HG03571 (cell line): ENCODE data around the gene GLP2R.

ENCODE experiments used
- ATAC-seq: cut with Tn5 transposase; IDR thresholded peaks from one replicate; pipeline ENCODE4 v1.9.1; 2021; ENCODE audit not compliant: unreplicated experiment

The GLP2R gene

DNA sequence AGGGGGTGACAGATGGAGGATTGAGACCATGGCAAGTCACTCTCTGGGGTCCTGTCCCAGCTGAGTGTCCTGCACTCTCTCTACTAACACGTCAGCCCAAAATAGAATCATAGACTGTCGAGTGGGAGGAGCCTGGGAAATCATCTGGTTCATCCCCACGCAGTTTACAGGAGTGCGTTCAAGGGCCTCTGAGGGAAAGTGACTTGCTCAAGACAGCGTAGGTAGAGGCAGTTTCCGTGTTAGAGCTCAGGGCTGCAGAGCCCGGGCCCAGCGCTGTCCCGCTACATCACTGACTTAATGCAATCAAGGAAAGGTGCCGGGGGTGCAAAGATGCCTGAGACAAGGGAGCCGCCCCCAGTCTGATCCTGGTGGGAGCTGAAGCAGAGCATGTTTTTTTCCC lies 14.2 kb upstream of the GLP2R start:
- ATAC-seq, result no peak

DNA sequence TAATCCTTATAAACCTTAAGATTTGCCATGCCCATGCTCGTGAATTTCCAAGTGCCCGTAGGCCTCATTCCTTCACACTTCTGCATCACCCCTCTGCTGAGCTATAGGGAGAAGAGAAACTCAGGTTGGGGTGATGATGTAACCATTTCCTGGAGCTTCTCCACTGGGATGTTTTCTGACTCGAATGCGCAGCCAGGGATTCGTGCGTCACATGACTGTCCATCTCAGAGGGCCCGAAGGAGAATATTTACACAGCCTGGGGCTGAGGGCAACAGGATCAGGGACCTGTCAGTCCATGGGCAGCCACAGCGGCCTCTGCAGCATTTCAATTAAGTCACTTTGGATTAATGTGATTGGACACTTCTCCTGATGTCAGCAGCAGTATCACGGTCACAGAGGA lies 12.6 kb upstream of the GLP2R start:
- ATAC-seq, result no peak

DNA sequence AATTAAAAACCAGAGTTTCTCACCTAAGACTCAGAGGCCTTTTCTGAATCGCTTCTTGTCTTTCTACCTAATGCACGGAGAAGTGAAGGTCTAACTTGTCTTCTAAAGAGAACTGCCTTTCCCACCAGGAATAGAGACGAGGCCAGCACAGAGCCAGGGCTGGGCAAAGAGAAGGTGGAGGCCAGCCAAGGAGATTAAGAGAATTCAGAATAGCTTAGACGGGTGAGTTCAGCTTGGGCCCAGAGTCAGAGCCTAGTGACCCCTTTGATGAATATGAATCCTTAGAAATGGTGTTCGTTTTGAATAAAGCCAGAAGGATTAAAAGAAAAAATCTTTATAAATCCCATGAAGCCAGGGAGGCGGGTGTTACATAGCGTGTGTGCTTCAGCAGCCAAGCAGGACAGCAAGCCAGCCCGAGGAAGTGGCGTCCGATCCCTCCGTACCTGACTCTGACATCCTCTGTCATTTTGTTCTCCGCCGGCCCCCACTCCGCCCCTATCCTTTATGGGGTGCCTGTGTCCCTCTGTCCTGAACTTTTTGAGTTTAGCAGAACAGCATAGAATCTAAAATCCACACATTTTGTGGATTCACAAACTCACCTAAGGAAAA lies 11.3 kb upstream of the GLP2R start:
- ATAC-seq, result no peak

DNA sequence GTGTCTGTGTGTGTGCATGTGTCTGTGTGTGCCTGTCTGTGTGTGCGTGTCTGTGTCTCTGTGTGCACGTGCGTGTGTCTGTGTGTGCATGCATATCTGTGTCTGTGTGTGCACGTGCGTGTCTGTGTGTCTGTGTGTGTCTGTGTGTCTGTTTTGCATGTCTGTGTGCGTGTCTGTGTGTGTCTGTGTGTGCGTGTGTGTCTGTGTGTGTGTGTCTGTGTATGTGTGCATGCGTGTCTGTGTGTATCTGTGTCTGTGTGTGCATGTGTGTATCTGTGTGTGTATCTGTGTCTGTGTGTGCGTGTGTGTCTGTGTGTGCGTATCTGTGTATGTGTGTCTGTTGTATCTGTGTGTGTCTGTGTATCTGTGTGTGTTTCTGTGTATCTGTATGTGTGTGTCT lies 9.3 kb upstream of the GLP2R start:
- ATAC-seq, result no peak

DNA sequence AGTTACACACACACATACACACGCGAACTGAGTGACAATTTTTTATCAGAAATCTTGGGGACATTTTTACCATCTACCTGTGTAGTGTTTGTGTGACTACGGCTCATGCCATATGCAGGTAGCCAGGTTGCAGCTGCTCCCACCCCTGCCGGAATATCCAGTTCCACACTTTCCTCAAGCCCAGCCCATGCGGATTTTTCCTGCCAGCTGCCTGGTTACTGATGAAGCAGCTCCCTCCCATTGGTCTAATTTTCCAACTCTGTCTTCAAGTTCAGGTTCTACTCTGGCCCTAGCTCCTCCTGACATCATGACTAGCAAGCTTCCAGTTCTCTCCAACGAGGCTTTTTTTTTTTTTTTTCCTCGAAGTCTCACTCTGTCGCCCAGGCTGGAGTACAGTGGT lies 8.6 kb upstream of the GLP2R start:
- ATAC-seq, result no peak

DNA sequence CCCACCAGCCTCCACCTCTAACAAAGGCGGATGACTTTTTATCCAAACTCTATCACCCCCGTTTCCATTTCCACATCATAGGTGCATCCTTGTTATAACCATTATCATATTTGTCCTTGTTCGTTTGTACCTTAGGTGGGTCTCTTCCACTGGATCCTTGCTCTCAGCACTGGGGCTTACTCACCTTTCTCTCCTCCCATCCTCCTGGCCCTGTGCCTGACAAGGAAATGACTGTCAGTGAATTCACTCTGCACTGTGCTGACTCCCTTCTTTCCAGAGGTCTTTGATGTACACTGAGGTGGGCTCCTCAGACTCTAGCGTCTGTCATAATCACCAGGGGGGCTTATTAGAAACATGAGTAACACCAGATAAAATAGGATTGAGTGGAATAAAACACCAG lies 7.0 kb upstream of the GLP2R start:
- ATAC-seq, result no peak

DNA sequence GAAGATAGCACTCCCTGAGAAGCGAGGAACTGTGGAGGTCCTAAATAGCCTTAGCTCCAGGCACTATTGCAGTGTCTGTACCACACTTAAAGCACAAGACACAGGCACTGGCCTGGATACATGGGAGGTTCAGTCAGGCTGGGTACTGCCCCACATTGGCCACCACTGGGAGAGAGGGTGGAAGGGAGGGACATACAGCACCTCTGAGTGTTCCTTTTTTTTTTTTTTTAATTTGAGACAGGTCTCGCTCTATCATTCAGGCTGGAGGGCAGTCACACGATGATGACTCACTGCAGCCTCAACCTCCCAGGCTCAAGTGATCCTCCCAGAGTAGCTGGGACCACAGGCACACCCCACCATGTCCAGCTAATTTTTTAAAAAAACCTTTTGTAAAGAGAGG lies 5.3 kb upstream of the GLP2R start:
- ATAC-seq, result no peak

DNA sequence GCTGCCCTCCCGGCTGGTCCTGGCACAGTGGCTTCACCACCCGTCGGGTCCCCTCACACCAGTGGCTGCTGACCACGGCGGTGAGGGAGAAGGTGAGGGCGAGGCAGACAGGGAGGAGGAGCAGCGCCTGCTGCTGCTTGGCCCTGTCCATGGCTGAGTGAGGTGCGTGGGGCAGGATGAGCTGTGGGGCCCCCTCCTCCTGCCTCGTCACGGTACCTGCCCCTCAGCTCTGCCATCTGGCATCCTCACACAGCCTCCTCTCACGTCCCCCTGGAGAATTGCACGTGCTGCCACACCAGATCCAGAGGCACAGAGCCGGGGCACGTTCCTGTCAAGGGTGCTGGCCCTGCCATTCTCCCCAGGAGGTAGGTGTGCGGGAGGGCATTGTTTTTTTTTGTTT lies 3.8 kb upstream of the GLP2R start, which contains the start of gene GSG1L2:
Gene GSG1L2, minus strand, starts transcription at position 159 of the 400 bp plus-strand sequence. Its CDS starts 8 bp downstream, at position 151.
- ATAC-seq, result no peak

DNA sequence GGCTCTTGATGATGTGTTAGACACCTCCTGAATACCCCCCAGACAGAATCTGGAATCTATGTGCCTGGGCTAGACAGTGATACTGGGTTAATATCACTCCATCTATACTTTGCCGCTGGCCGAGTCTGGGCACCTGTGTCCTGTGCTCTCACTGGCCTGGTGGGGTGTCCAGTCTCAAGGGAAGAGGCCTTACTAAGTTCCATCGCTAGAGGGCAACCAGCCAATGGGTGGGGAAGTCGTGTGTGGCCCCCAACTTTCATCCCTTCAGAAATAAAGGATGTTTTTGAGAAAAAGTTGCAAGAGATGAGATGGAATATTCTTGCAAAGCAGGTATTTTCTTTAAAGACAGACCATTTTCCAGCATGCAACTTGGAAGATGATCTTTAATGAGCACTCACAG lies 1.6 kb upstream of the GLP2R start:
- ATAC-seq, result no peak

DNA sequence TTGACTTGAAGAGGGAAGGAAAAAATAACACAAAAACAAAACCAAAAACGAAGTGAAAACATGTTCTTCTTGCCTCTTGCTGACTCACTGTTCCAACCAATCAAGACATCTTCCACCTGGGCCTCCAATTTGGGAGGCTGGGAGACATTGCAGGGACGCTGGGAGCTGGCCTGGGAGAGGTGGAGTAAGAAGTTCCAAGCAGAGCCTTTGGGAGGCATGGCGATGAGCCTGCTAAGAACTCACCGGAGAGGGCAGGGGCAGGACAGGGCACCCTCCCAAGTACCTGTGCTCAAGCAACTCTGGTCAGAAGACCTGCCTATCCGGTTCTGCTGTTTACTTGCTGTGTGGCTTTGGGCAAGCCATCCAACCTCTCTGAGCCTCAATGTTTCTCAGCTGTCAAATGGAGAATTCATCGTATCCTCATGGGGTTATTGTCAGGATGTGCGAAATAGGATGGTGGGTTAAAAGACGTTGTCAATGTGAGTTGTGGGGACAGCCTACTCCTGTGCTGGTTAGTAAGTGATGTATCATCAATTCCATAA lies 856 bp upstream of the GLP2R start:
- ATAC-seq, result no peak

DNA sequence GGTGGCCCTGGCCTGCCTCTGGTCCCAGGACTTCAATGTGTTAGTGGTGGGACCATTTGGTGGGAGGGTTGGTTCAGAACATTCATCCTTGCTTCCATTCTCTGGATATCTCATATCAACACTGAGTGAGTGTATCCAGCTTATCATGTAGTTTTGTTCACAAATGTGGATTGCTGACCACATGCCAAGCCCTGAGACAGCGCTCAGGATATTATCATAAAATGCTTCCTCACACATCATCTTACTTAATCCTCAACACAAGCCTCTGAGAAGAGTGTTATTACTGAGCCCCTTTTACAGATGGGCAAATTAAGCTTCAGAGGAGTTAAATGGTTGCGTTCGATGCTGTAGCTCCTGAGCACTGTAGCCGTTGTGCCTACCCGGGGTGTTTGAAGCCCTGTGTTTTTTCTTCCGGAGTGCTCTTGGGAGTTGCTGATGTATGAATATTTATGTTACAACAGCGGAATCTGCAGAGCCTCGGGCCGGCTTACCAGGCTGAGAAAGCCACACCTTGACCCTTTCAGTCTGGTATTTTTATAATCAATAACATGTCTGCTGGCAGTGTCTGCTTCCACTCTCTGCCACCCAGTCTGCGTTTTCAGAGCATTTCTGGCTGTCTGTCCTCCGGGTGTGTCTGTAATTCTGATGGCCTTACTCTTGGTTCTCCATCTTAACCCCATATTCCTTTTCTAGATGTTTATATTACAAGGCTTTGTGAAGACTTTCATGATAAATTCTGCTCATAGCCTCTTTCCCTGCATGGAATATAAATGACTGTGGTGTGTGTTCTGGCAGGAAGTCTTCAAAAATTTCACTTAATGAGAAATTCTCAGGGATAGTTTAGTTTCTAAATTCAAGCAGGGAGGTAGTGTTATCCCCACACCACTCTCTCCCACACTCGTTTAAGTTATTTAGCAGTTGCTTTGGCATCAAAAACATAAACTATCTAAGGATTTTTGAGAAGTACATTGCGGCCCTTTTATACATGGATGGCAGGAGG lies 2.9 kb downstream of the GLP2R start:
- no peak for ATAC-seq

DNA sequence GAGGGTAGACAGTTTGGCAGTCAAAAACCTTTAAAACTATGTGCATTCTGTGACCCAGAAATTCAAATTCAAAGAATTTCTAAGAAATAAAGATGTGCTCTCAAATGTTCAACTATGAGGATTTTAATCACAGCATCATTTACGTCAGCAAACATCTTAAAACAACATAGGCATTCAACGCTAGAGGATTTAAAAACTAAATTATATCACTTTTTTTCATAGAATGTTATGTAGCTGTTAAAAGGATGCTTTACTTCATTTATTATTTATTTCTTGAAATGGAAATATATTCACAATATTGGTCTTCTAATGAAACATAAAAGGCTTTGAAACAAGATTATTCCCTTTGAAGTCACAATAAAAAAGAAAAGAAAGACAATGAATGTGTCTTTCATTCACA lies 3.6 kb downstream of the GLP2R start:
- ATAC-seq, result no peak

DNA sequence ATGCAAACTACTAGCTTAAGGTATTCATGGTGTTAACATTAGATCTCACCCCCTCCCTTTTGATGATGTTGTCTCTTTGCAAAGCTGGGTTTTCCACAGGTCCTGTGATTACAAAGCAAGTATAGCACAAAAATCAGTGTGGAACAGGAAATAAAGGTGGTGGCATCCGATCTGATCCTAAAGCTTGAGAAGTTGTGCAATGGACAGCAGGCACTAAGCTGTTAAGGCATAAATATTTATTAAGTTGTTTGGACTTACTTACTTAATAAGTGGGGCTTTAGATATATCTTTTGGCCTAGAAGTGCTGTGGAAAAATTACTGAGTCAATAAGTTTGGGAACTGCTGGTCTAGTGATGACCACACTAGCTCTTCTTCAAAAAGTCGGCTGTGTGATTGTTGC lies 5.0 kb downstream of the GLP2R start:
- ATAC-seq, result no peak

DNA sequence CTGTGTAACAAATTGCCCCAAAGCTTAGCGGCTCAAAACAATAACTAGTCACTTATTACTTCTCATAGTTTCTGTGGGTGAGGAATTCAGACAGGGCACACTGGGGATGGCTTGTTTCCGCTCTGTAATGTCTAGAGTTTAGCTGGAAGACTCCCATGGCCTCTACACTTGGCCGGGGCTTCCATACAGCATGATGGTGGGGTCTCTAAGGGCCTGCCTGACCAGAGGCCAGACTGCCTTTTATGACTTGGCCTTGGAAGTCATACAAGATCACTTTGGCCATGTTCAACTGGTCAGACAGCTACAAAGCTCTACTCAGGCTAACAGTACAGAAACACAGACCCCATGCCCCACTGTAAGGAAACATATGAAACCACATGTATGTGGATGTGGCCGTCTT lies 8.2 kb downstream of the GLP2R start:
- no peak for ATAC-seq

DNA sequence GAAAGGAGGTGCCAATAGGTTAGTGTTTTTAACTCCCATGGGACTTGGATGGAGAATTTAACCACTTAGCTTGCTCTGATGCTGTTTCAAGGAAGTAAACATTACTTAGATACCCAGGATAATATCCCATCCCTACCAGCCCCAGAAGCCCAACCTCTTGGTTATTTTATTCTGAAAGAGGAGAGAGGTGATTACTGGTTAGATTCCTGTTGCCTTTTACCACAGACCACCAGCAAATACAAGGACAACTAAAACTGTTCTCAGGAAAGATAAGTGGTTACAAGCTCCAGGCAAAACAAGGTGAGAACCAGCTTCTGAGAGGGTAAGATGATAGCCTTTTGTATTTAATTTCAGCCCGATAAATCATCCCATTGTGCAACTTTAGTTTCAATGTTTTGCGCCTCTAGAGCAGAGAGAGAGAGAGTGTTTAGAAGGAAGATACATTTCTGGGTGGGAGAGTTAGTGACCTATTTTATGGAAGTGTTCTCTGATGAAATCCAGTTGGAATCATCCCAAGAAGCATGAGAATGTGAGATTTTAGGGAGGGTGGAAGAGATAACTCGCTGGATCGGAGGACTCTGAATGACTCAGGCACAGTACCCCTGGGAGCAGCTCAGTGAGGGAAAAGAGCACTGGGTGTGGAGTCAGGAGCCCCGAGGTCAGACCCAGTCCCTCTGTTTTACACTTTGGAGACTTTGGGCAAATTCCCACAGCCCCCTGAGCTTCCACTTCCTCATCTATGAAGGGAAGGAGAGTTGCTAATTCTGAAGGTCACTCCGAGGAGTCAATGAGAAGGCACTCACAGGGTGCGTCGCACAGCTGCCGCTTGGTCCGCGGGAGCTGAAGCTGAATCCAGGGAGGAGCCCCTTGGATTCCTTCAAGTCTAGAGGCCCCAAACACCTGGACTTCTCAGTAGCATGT lies 12.1 kb downstream of the GLP2R start:
- no peak for ATAC-seq

DNA sequence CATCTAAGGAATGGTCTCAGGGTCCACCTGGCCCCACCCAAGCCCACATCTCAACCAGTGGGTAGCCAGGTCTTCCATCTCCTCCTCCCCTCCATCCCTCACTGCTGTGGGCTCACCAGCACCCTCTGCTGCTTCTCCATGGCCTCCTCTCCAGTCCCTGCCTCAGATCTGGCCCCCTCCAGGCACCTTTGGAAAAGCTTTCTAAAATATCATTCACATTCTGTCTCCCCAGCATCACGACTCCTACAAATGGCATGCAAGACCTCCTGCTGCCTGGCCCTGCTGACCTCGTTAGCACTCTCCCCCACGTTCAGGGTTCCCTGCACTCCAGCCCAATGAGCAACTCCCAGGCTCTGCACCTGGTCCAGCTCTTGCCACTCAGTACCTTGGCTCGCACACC lies 13.7 kb downstream of the GLP2R start:
- no peak for ATAC-seq

DNA sequence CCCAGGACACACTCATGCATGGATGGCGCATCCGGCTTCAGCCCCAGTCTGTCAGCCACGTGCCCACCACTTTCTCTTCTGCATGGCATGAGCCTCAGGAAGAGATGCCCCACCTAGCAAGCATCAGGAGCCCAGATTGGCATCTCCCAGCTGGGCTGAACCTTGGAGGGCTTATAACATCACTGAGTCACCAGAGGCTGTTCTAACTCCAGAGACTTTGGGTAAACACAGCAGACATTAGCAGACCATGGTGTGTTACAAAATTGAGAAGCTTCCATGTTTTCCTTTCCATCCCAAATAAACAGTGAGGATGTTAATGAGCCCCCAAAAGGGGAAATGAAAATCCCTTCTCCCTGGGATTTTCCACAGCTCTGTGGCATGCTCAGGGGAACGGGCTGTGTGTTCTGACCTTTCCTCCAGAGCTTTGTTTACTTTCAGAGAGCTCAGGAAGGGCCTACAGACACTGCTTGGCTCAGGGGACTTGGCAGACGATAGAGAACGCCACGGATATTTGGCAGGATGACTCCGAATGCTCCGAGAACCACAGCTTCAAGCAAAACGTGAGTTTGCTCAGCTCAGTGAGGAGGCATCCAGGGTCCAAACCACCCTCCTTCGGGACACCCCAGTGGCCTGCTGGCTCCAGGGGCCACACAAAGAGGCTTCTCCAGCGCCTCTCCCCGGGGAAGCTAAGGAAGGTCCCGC lies 16.5 kb downstream of the GLP2R start:
- ATAC-seq, result no peak

DNA sequence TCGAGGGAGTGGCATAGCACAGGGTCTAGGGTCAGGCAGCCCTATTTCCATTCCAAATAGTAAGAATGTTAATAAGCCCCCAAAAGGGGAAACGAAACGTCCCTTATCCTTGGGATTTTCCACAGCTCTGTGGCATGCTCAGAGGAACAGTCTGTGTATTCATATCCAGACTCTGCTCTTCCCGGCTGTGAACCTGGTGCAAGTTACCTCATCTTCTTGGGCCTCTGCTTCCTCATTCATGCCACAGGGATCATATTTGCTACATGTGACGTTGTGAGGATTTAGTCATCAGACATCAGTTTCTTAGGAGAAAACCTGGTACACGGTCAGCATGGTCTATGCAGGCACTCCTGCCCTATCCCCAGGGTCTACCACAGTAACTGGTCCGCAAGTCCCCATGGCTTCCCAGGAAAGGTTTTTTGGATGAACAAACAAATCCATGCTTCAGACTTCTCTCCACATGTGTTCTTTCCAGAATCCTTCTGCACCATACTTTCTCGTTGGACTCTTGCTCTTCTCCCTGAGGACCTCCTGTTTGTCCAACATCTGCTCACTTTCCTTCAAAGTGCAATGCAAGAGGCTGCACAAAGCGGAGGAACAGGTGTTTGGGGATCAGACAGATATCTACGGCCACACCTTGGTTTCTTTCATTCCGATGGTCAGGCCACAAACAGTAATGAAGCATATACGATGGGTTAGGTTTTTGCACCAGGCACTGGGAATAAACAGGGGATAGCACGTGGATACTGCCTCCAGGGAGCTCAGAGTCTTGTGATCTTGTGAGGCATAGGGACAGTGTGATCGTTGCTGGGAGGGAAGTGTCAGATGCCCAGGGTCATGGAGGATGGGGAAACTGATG lies 17.7 kb downstream of the GLP2R start:
- no peak for ATAC-seq

DNA sequence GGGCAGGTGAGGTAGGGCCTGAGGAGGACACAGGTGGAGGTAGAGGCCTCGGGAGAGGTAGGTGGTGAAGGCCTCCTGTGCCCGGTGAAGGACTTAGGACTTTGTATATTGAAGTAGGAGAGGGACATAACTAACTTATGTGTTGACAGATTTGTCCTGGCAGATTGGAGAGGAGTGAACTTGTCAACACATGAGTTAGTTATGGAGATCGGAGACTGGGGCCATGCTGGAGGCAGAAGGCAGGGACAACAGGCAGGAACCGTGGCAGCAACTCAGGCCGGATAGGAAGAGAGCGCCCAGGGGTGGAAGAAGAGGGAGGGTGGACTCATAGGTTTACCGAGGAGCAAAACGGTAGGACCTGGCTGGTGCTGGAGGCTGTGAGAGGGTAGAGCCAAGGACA lies 18.4 kb downstream of the GLP2R start:
- no peak for ATAC-seq

DNA sequence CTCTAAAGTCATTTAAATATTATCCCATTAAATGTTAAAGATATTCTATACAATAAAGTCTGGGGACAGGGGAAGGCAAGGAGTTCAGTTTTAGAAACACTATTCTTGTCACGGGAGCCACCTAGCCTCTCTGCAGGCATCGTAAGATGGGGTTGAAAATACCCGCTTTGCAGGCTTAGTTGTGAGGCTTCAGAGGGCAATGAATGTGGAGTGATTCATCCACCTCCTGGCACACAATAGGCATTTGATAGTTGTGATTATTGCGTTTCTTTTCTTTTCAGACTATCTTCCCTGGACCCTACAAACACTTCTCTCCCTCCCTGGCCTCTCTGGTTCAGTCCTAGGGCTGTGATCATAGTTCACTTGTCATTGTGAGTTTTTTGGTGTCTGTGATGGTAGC lies 19.6 kb downstream of the GLP2R start:
- ATAC-seq, result no peak
